Neural cell (in vitro differentiated cells): Measurements from ENCODE around the gene DCUN1D2.

Experiments used
- EP300 ChIP-seq: fragments of 450-650 bp; conservative IDR thresholded peaks from 2 replicates; pipeline ENCODE4 v1.6.1; 2014; ENCODE audit warnings: antibody characterized with exemption, mild to moderate bottlenecking, moderate library complexity; ENCODE audit not compliant: poor library complexity, severe bottlenecking
- EZH2 ChIP-seq: fragments of 200-600, 300-800 bp; shearing (Covaris generic), sonication (generic); IDR thresholded peaks from 2 replicates; pipeline ENCODE4 v1.6.1; 2014; ENCODE audit warnings: antibody characterized with exemption, low read length, borderline replicate concordance, mild to moderate bottlenecking; ENCODE audit not compliant: insufficient read depth, poor library complexity, severe bottlenecking
- MXI1 ChIP-seq: fragments of 450-650 bp; conservative IDR thresholded peaks from 2 replicates; pipeline ENCODE4 v1.6.1; 2014; ENCODE audit warnings: antibody characterized with exemption, mild to moderate bottlenecking; ENCODE audit not compliant: poor library complexity, severe bottlenecking
- POLR2AphosphoS5 ChIP-seq: IDR thresholded peaks from 2 replicates; pipeline ENCODE4 v1.6.1; 2012
- RAD21 ChIP-seq: fragments of 450-650 bp; conservative IDR thresholded peaks from 2 replicates; pipeline ENCODE4 v1.6.1; 2014; ENCODE audit warnings: antibody characterized with exemption, mild to moderate bottlenecking, moderate library complexity
- SMC3 ChIP-seq: fragments of 450-650 bp; conservative IDR thresholded peaks from 2 replicates; pipeline ENCODE4 v1.6.1; 2014; ENCODE audit warnings: antibody characterized with exemption, mild to moderate bottlenecking, moderate library complexity; ENCODE audit not compliant: poor library complexity
- TAF1 ChIP-seq: IDR thresholded peaks from 2 replicates; pipeline ENCODE4 v1.6.1; 2012; ENCODE audit warnings: low read depth
- TF ChIP-seq, protein P1 (sequence below): fragments of 450-650 bp; IDR thresholded peaks from 2 replicates; pipeline ENCODE4 v1.5.1; 2014; ENCODE audit warnings: antibody characterized with exemption, mild to moderate bottlenecking, moderate library complexity; ENCODE audit not compliant: poor library complexity, severe bottlenecking

DNA sequence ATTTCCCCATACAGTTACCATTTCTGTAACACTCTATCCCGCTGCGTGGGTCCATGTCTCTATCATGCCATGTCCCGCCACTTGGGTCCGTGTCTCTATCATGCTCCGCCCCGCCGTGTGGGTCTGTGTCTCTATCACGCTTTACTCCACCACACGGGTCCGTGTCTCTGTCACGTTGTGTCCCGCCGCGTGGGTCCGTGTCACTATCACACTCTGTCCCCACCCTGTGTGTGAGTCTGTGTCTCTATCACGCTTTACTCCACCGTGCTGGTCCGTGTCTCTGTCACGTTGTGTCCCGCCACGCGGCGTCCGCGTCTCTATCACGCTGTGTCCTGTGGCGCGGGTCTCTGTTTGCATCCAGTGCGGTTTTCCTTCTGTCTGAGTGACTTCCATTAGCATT lies 48.9 kb downstream of the DCUN1D2 start:
- TF ChIP-seq, protein P1, sequence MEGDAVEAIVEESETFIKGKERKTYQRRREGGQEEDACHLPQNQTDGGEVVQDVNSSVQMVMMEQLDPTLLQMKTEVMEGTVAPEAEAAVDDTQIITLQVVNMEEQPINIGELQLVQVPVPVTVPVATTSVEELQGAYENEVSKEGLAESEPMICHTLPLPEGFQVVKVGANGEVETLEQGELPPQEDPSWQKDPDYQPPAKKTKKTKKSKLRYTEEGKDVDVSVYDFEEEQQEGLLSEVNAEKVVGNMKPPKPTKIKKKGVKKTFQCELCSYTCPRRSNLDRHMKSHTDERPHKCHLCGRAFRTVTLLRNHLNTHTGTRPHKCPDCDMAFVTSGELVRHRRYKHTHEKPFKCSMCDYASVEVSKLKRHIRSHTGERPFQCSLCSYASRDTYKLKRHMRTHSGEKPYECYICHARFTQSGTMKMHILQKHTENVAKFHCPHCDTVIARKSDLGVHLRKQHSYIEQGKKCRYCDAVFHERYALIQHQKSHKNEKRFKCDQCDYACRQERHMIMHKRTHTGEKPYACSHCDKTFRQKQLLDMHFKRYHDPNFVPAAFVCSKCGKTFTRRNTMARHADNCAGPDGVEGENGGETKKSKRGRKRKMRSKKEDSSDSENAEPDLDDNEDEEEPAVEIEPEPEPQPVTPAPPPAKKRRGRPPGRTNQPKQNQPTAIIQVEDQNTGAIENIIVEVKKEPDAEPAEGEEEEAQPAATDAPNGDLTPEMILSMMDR, result no peak
- TF ChIP-seq TAF1, result no peak
- no peak for TF ChIP-seq EZH2
- TF ChIP-seq SMC3, result no peak
- no peak for TF ChIP-seq POLR2AphosphoS5
- no peak for TF ChIP-seq RAD21
- no peak for TF ChIP-seq EP300
- TF ChIP-seq MXI1, result no peak
